LNCaP clone FGC (cell line): ENCODE results near the gene UTP11.

ENCODE experiments used
- DNase-seq: peaks from one replicate; pipeline ENCODE4 v3.0.0-alpha.2; 2011; ENCODE audit warnings: low read depth
- H3K4me3 ChIP-seq: 2 replicates; pipeline ENCODE4 v1.5.1; 2011; ENCODE audit warnings: mild to moderate bottlenecking, low read depth, low read length, control low read depth
- CTCF ChIP-seq: IDR thresholded peaks from 2 replicates; pipeline ENCODE4 v1.5.1; 2012; ENCODE audit warnings: mild to moderate bottlenecking; ENCODE audit not compliant: control insufficient read depth, insufficient read depth; ENCODE audit errors: extremely low read depth

Gene UTP11

GRCh38 chr1:37998913-37999429 lies 13.6 kb upstream of the UTP11 start:
- no peak for TF ChIP-seq CTCF
- no peak overlapping the region for H3K4me3 ChIP-seq
- no peak for DNase-seq

- TF ChIP-seq CTCF, result no peak
- no peak for DNase-seq
- H3K4me3 ChIP-seq, result no peak overlapping the region
Measured at GRCh38 chr1:37999430-38000232, 12.9 kb upstream of the UTP11 start.

GRCh38 chr1:38000233-38000528 lies 12.4 kb upstream of the UTP11 start:
- no peak for DNase-seq
- no peak for TF ChIP-seq CTCF
- H3K4me3 ChIP-seq, result no peak overlapping the region

GRCh38 chr1:38000529-38001455 lies 11.7 kb upstream of the UTP11 start:
- no peak overlapping the region for H3K4me3 ChIP-seq
- DNase-seq, result no peak
- TF ChIP-seq CTCF, result no peak

GRCh38 chr1:38003261-38004250 lies 9.0 kb upstream of the UTP11 start:
- no peak for DNase-seq
- H3K4me3 ChIP-seq, result no peak overlapping the region
- TF ChIP-seq CTCF, result no peak
